Measurements from ENCODE around the gene TENM3.

The TENM3 gene

GRCh38 chr4:182704077-182704476 lies 460.9 kb downstream of the TENM3 start:
- no peak for DNase-seq

GRCh38 chr4:182704948-182705347 lies 461.7 kb downstream of the TENM3 start:
- DNase-seq = no peak

- DNase-seq = no peak
These were observed 462.2 kb downstream of the TENM3 start for GRCh38 chr4:182705389-182705788.

GRCh38 chr4:182711211-182711610 lies 468.0 kb downstream of the TENM3 start:
- no peak for DNase-seq

GRCh38 chr4:182715548-182715947 lies 472.3 kb downstream of the TENM3 start:
- DNase-seq = no peak

- no peak for DNase-seq
These were observed 473.0 kb downstream of the TENM3 start for GRCh38 chr4:182716192-182716591.

GRCh38 chr4:182717788-182718583 lies 474.8 kb downstream of the TENM3 start:
- DNase-seq = no peak

GRCh38 chr4:182724414-182724813 lies 481.2 kb downstream of the TENM3 start:
- no peak for DNase-seq

- no peak for DNase-seq
These were observed 486.3 kb downstream of the TENM3 start for GRCh38 chr4:182729516-182729915.

GRCh38 chr4:182730791-182731190 lies 487.6 kb downstream of the TENM3 start:
- no peak for DNase-seq

- DNase-seq = no peak
These were observed 493.0 kb downstream of the TENM3 start for GRCh38 chr4:182736207-182736606.

- DNase-seq = no peak
These were observed 495.3 kb downstream of the TENM3 start for GRCh38 chr4:182738283-182739047.

GRCh38 chr4:182740256-182740655 lies 497.1 kb downstream of the TENM3 start:
- DNase-seq = no peak

GRCh38 chr4:182741054-182741453 lies 497.9 kb downstream of the TENM3 start:
- DNase-seq = no peak

- no peak for DNase-seq
These were observed 498.7 kb downstream of the TENM3 start for GRCh38 chr4:182741914-182742313.

GRCh38 chr4:182743815-182744214 lies 500.6 kb downstream of the TENM3 start:
- DNase-seq = no peak

- no peak for DNase-seq
These were observed 502.0 kb downstream of the TENM3 start for GRCh38 chr4:182745237-182745636.

- no peak for DNase-seq
These were observed 503.7 kb downstream of the TENM3 start for GRCh38 chr4:182746876-182747275.

- DNase-seq = no peak
These were observed 505.1 kb downstream of the TENM3 start for GRCh38 chr4:182748283-182748682.

GRCh38 chr4:182748949-182749348 lies 505.7 kb downstream of the TENM3 start:
- no peak for DNase-seq

GRCh38 chr4:182749667-182750167 lies 506.5 kb downstream of the TENM3 start:
- no peak for DNase-seq

GRCh38 chr4:182752158-182752910 lies 509.1 kb downstream of the TENM3 start:
- no peak for DNase-seq

- no peak for DNase-seq
These were observed 511.7 kb downstream of the TENM3 start for GRCh38 chr4:182754895-182755294.

Data from midbrain (tissue), 1 donor.